T-helper 1 cell (primary cell): Measurements from ENCODE around the gene NMRAL1.

Source experiments
- DNase-seq, 5 donors: peaks; one replicate each; pipeline ENCODE4 v3.0.0-alpha.2; 2012 to 2020

NMRAL1 gene

DNA sequence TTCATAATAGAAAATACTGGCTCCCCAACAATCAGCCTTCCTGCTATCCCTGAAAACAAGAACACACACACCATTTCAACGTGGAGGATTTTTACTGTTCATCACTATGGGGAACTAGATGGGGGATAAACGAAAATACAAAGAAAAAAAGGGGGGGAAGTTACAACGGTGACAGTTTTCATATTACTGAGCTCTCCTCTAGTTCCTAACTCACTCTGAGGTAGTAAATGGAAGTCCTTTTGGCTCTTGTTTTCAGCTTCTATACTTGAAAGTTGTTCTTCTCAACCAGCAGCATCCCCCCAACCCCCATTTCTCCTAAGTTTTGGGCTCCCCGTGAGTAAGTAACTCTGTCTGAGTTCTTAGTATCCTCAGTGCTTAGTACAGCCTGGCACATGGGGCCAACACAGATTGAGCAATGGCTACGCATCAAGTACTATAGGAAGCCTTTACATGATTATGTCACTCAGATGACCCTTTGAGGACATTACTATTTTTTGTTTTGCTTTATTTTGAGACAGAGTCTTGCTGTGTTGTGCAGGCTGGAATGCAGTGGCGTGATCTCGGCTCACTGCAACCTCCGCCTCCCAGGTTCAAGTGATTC lies 53.8 kb downstream of the NMRAL1 start:
- DNase-seq: no peak

DNA sequence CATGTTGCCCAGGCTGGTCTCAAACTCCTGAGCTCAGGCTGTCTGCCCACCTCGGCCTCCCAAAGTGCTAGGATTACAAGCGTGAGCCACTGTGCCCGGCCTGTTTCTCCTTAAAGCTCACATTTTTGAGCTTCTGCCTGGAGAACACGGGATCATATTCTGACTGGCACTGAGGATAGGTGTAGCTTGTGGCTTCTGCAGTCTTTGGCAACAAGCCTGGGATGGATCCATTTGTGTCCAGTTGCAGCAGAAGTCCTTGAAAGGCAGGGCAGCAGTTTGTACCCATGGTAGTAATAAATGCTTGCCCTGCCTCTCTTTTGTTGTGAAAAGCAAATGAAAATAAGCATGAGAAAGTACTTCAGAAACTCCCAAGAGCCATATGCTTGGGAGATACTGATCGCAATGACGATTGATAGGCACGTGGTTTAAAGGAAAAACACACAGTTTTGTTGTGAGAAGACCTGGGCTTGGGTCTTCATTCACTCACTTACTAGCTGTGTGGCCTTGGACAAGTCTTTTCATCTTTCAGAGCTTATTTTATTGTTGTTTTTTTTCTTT lies 54.9 kb downstream of the NMRAL1 start:
- DNase-seq: no peak

DNA sequence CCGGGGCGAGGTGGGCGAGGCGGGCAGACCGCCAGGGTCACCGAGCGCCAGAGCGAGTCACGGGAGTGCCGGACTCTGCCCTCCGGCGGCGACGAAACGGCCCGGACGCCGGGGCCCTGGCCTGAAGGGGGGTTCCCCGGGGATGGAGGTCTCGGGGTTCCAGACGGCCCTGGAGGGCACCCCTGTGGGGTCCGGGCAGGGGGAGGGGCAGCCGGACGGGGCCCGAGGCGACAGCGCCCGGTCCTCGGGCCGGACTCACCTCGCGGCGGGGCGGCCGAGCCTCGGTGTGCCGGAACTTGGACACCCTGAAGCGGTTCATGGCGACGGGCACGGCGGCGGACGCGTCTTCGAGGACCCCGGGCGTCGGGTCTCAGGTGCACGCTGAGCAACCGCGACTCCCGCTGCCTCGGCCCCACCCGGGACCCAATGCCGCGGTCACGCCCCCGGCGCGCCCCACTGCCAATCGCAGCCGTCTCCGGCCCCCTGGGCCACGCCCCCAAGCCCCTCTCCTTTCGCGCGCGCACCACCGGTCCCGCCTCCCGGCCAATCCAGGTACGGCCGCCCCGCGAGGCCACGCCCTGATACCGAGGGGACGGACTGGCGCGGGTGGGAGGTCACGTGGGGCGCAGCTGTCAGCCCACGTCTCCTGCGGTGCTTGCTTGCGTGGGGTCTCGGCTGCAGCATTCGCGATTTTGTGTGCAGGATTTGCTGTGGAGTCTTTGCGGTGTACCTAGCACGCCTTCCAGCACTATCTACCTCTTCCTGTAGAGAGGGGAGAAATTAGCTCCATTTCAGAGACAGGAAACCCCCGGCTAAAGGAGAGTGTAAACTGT lies 58.0 kb downstream of the NMRAL1 start, which contains the start of gene CORO7:
Gene CORO7 (minus strand): TSS at position 397 of the 833 bp plus-strand sequence. CDS start 78 bp downstream, at position 319.
- peak; percentile 97 to 100 (median 98) for DNase-seq

DNA sequence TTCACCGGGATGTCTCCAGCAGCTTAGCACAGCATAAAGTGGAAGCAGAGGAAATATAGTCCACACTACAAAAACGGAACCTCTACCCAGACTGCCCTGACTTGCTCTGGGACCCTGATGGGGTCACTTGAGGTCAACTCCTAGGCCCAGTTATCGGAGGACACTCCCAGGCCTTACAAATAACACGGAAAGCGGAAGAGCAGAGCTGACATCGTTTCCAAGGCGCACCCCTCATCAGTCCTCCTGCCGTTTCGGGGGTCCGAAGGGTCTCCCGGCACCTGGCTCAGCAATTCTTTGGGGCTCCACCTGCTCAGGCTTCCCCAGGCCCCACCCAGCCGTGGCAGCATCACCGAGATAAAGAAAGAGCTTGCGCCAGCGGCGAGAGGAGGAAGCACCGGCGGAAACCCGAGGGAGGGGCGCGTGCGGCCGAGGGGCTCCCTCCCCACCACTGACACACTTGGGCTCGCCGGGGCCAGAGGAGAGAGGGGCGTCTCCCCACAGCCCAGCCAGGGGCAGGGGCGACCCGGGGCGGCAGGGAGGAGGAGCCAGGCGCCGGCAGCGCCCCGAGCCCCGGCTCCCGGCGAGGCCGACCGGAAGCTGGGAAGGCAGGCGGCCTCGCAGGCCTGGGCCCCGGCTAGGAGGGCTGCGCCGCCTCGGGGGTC lies 58.8 kb downstream of the NMRAL1 start:
- DNase-seq: peak; percentile 47 to 77 (median 54)

DNA sequence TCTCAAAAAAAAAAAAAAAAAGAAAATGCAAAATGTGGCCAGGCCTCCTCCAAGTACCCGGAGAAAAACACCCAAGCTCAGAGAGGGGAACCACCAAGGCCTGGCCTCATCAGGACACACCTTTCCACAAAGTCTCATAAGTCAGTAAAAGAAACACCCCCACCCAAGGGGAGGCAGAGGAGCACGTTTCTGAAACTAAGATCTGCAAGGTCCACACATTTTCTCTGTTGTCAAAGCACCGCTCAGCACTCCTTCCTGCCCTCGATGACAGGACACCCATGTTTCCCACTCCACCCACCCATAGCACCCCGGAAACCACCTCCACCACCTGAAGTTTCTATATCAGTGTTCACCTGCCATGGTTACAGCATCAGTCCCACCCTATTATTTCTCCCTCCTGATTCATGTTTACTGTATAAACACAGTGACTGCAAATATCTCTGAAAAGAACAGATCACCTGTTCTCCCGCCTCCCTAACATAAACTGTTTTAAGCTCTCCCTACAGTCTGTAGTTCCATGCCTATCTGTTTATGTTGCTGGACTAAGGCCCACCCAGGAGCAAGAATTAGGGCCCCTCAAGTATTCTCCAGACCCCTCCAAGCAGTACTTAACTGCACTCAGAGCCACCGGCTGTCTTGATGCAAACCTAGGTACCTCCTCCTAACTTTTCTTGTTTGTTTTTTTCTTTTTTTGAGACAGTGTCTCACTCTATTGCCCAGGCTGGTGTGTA lies 60.1 kb downstream of the NMRAL1 start:
- peak; percentile 65 to 96 (median 80) for DNase-seq

DNA sequence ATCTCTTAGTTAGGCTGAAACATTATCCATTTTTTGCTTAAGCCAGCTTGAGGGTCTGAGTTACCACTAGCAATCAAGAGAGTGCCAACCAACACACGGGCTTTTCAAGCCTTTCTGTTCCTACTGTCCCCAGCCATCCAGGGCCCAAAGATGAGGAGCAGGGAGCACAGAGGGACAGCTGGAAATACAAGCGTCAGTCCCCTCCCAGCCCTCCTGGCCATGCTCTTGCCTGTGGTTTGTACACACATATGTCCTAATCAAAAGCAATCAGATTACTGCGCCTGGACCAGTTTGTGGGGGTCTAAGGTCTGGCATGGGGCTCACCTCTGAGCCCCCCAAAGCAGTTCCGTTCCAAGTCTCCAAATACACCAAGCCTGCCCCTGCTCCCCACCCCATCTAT lies 61.6 kb downstream of the NMRAL1 start:
- DNase-seq: no peak

DNA sequence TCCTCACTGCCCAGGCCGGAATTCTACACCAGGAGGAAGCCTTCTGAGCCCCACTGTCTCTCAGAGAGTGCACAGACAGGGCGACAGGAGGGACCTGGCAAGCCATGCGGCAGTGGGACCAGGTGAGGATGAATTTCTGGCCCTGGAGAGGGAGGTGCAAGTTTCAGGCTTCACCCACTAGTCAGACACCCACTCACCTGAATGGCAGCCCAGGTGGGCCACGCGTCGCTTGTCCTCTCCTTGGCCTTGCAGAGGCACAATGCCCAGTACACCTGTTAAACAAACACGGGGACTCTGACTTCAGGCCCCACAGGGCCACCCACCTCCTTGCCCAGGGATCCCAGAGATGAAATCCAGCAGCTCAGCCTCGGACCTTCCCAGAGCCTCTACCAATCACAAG lies 62.3 kb downstream of the NMRAL1 start:
- DNase-seq: no peak
